ENCODE measurements around the gene C4orf50.

Gene C4orf50

DNA sequence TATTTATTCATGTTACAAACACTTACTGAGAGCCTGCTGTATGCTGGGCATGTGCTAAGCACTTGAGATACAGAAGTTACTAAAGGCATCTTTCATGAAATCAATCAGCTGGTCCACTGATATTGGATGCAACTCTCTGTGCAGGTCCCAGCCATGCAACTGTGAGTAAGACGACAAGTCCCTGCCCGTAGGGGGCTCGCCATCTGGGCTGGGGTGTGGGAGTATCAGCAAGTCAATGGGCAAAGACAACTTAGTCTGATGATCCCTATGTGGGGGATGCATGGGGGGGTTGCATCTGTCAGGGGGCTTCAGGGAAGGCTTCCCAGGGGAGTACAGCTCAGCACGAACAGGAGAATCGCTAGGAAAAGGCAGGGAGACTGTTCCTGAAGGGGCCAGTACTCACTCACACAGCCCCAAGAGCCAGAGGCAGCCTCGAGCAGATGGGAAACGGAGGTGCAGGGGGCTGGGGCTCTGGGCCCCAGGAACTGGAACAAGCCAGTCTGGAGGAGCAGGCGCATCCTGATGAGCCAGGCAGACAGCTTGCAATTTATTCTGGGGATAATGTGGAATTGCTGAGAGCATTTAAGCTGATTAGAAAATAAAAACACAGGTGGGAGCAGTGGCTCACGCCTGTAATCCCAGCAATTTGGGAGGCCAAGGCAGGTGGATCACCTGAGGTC, 165.6 kb downstream of the C4orf50 start:
- no peaks in the 10 kb centered on the region for H3K9me3 ChIP-seq
- peaks cover 62% of the 10 kb centered on the region for H3K36me3 ChIP-seq (replicated peaks)

DNA sequence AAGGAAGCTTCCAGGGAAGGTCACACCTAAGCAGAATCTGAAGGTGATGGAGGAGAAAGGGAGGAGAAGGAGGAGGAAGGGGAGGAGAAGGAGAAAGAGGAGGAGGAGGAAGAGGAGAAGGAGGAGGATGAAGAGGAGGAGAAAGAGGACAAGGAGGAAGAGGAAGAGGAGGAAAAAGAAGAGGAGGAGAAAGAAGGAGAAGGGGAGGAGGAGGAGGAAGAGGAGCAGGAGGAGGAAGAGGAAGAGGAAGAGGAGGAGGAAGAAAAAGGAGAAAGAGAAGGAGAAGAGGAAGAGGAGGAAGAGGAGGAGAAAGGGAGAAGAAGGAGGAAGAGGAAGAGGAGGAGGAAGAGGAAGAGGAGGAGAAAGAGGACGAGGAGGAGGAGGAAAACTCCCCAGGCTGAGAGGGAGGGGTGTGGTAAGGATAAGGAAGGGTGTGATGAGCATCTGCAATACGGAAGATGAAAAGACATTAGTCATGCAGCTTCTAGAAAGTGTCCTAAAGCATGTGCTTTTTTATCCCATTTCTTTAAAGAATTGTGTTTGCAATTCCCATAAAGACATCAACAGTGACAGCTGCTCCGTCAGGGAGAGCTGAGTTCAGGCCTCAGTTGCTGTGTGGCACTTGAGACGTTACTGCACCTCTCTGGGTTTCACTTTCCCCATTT, 166.5 kb downstream of the C4orf50 start:
- H3K9me3 ChIP-seq, result no peaks in the 10 kb centered on the region
- no peaks in the 10 kb centered on the region for H3K4me1 ChIP-seq
- in situ Hi-C loops (cut with MboI; ENCODE audit: low sequenced_read_pairs), result no loop called here
- H3K4me3 ChIP-seq, result no peak overlapping the region
- no peak for DNase-seq (ENCODE audit: low spot score in 2 of 2)
- peaks cover 64% of the 10 kb centered on the region for H3K36me3 ChIP-seq (replicated peaks)
- H3K27me3 ChIP-seq (ENCODE audit: low read depth), result no peaks in the 10 kb centered on the region

More for the DNA sequence above, 165.6 kb downstream of the C4orf50 start:
- H3K27me3 ChIP-seq (ENCODE audit: low read depth), result no peaks in the 10 kb centered on the region
- in situ Hi-C loops (cut with MboI; ENCODE audit: low sequenced_read_pairs), result no loop called here
- no peak overlapping the region for H3K4me3 ChIP-seq
- DNase-seq (ENCODE audit: low spot score in 2 of 2), result no peak
- H3K4me1 ChIP-seq, result no peaks in the 10 kb centered on the region
